ENCODE results near the gene CTIF. TPM values are rescaled to one million over a fixed set of nuclear protein-coding genes. Genes with fewer than 3 reads are reported as not detected.
A peak's percentile ranks its signal among the peaks of the same experiment; 100 is the strongest.

The CTIF gene
- total and polyA plus RNA-seq, 5 donors: 41.0 to 78.2 (median 48.5) TPM

GRCh38 chr18:48723837-48724236, 185.0 kb downstream of the CTIF start:
- peaks cover 10% of the 10 kb centered on the region for H3K4me1 ChIP-seq (ENCODE audit: control insufficient read depth, insufficient read depth, low read length)
- intact Hi-C loops (cut with DNase I): no loop called here
- WGBS: 94% methylated on average over 2 of the region's 2 CpGs
- no peak overlapping the region for H3K27ac ChIP-seq (ENCODE audit: low read length)
- no peak for ATAC-seq
- H3K9me3 ChIP-seq (ENCODE audit: control insufficient read depth, low read length): no peaks in the 10 kb centered on the region
- no peak for DNase-seq
- H3K4me3 ChIP-seq (ENCODE audit: low read length): no peak overlapping the region
- no peaks in the 10 kb centered on the region for H3K27me3 ChIP-seq (ENCODE audit: control insufficient read depth, insufficient read depth)

DNA sequence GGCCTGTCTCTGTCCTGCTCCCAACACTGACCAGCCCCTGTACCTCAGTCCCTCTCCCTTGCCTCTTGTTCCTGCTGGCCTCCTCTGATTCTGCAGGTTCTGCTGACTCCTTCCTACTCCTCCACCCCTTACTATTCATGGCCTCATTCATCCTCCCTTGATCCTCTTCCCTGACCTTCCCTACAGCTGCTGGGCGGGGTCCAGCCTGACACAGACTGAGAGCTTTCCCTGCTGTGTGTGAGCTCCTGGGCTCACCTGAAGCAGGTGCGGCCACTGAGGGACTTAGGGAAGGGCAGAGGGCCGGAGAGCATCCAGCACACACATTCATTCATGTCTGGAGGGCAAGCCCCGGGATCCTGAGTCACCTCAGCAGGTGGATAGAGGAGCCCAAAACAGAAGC, 185.6 kb downstream of the CTIF start:
- H3K4me1 ChIP-seq (ENCODE audit: control insufficient read depth, insufficient read depth, low read length): peaks cover 10% of the 10 kb centered on the region
- DNase-seq (peak in 2 of 3 donors; percentile 12 to 31), ATAC-seq (no peak)
- H3K9me3 ChIP-seq (ENCODE audit: control insufficient read depth, low read length): no peaks in the 10 kb centered on the region
- H3K27me3 ChIP-seq (ENCODE audit: control insufficient read depth, insufficient read depth): no peaks in the 10 kb centered on the region
- H3K4me3 ChIP-seq (ENCODE audit: low read length): no peak overlapping the region
- WGBS: 95% methylated on average over 4 of the region's 4 CpGs
- intact Hi-C loops (cut with DNase I): no loop called here
- no peak overlapping the region for H3K27ac ChIP-seq (ENCODE audit: low read length)

DNA sequence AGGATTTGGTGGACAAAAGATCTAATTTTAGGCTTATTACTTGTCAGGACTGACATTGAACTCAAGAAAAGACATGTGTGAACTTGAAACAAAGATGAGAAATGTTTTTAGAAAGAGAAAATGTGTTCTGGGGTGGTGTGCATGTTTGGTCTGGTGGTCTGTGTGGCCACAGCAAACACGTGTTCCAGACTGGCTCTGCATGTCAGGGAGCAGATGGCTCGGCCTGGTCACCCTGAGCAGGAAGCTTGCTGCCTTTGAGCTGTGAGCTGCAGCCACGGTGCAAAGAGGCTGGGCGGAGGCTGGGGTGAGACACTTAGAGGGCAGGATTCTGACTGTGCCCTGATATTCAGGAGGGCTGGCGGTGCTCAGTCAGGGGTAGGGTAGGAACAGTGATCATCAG, 186.1 kb downstream of the CTIF start:
- WGBS: 81% methylated on average over 5 of the region's 5 CpGs
- no peaks in the 10 kb centered on the region for H3K27me3 ChIP-seq (ENCODE audit: control insufficient read depth, insufficient read depth)
- peak in 1 of 3 donors; percentile 33 for DNase-seq
- H3K27ac ChIP-seq (ENCODE audit: low read length): no peak overlapping the region
- intact Hi-C loops (cut with DNase I): no loop called here
- no peak for ATAC-seq
- H3K4me3 ChIP-seq (ENCODE audit: low read length): no peak overlapping the region
- H3K9me3 ChIP-seq (ENCODE audit: control insufficient read depth, low read length): no peaks in the 10 kb centered on the region
- H3K4me1 ChIP-seq (ENCODE audit: control insufficient read depth, insufficient read depth, low read length): peaks cover 10% of the 10 kb centered on the region

GRCh38 chr18:48725562-48725961, 186.7 kb downstream of the CTIF start:
- no peak for ATAC-seq
- no peaks in the 10 kb centered on the region for H3K9me3 ChIP-seq (ENCODE audit: control insufficient read depth, low read length)
- intact Hi-C loops (cut with DNase I): no loop called here
- no peak for DNase-seq
- H3K4me1 ChIP-seq (ENCODE audit: control insufficient read depth, insufficient read depth, low read length): peaks cover 5% of the 10 kb centered on the region
- no peak overlapping the region for H3K27ac ChIP-seq (ENCODE audit: low read length)
- no peak overlapping the region for H3K4me3 ChIP-seq (ENCODE audit: low read length)
- H3K27me3 ChIP-seq (ENCODE audit: control insufficient read depth, insufficient read depth): no peaks in the 10 kb centered on the region
- WGBS: 85% methylated on average over 3 of the region's 3 CpGs

DNA sequence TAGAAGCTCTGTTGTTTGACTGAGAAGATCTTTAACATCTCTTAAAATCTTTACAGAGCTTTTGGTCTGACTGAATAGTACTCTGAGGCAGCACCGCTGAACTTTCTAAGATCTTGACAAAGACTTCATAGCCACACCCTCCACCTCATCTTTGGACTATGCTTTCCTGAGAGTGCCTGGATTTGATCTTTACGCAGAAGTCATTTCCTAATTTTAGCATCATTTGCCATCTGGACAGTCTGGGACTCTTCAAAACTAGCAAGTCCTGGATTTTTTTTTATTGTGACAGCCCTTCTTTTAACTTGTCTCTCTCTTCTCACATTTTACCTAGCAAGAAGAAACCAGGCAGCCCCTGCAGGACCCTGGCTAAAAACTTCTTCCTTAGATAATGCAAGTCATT, 188.8 kb downstream of the CTIF start:
- no peaks in the 10 kb centered on the region for H3K9me3 ChIP-seq (ENCODE audit: control insufficient read depth, low read length)
- peaks cover 2% of the 10 kb centered on the region for H3K4me1 ChIP-seq (ENCODE audit: control insufficient read depth, insufficient read depth, low read length)
- ATAC-seq (no peak), DNase-seq (no peak)
- intact Hi-C loops (cut with DNase I): no loop called here
- H3K4me3 ChIP-seq (ENCODE audit: low read length): no peak overlapping the region
- WGBS: 58% methylated on average over 2 of the region's 2 CpGs
- H3K27ac ChIP-seq (ENCODE audit: low read length): no peak overlapping the region
- H3K27me3 ChIP-seq (ENCODE audit: control insufficient read depth, insufficient read depth): no peaks in the 10 kb centered on the region

- no peak overlapping the region for H3K4me3 ChIP-seq (ENCODE audit: low read length)
- DNase-seq: peak in 2 of 3 donors; percentile 45 to 57
- intact Hi-C loops (cut with DNase I): no loop called here
- no peaks in the 10 kb centered on the region for H3K27me3 ChIP-seq (ENCODE audit: control insufficient read depth, insufficient read depth)
- peak; percentile 19 to 57 for ATAC-seq
- H3K4me1 ChIP-seq (ENCODE audit: control insufficient read depth, insufficient read depth, low read length): peaks cover 8% of the 10 kb centered on the region
- no peak overlapping the region for H3K27ac ChIP-seq (ENCODE audit: low read length)
- WGBS: 47% methylated on average over 6 of the region's 6 CpGs
- no peaks in the 10 kb centered on the region for H3K9me3 ChIP-seq (ENCODE audit: control insufficient read depth, low read length)
These were observed 189.5 kb downstream of the CTIF start for GRCh38 chr18:48728204-48728833.

DNA sequence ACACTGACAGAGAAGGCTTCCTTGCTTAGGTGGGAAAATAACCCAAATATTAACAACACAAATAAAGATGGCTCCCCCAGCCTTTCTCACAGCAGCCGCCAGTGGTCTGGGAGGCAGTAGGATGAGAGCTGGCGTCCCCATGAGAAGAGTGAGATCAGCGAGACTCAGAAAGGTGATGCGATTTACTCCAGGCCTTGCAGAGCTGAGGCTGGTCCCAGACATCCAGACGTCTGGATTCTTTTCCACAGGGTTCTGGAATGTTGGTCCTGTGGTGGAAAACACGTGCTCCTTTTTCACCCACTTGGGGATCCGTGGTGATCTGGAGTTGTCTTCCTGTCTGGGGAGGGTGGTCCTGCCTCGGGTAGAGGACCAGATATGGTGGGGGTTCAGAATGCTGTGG, 190.6 kb downstream of the CTIF start:
- DNase-seq: no peak
- Histone ChIP-seq H3K4me3 (ENCODE audit: low read length) (no peak overlapping the region), H3K27ac (ENCODE audit: low read length) (no peak overlapping the region), H3K9me3 (ENCODE audit: control insufficient read depth, low read length) (no peaks in the 10 kb centered on the region), H3K4me1 (ENCODE audit: control insufficient read depth, insufficient read depth, low read length) (peaks cover 16% of the 10 kb centered on the region), H3K27me3 (ENCODE audit: control insufficient read depth, insufficient read depth) (no peaks in the 10 kb centered on the region)
- 81% methylated on average over 8 of the region's 8 CpGs for WGBS
- intact Hi-C loops (cut with DNase I): no loop called here
- no peak for ATAC-seq

GRCh38 chr18:48730010-48730409, 191.2 kb downstream of the CTIF start:
- peaks cover 21% of the 10 kb centered on the region for H3K4me1 ChIP-seq (ENCODE audit: control insufficient read depth, insufficient read depth, low read length)
- H3K27ac ChIP-seq (ENCODE audit: low read length): no peak overlapping the region

DNA sequence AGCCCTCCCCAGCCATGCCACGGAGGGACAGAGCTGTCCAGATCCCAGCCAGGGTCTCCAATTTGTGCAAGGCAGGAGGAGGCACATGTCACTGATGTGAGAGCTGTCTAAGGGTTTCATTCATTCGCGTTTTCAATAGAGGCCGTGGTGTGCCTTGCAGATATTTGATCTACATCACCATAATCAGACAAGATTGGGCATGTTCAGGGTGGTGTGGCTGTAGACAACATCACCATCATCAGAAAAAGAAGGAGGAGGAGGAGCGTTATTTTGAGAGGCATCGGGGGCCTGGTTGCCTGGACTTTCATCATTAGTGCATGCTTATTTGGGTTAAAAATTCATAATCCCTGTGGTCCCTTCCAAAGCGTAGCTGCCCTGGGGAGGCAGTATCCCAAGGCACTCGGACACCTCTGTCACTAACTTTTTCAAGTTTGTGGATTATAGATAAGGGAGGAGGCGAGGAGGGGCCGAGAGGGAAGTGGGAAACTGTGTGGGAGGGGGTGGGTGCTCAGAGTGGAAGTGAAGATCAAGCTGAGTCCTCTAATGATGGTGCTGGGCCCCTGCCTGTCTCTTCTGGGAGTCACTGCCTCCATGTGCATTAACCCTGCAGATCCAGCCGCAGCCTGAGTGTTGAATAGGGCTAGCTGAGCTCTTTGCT, 194.1 kb downstream of the CTIF start:
- WGBS: 72% methylated on average over 11 of the region's 11 CpGs
- Histone ChIP-seq H3K9me3 (ENCODE audit: control insufficient read depth, low read length) (no peaks in the 10 kb centered on the region), H3K27me3 (ENCODE audit: control insufficient read depth, insufficient read depth) (no peaks in the 10 kb centered on the region), H3K4me1 (ENCODE audit: control insufficient read depth, insufficient read depth, low read length) (peaks cover 24% of the 10 kb centered on the region), H3K27ac (ENCODE audit: low read length) (no peak overlapping the region), H3K4me3 (ENCODE audit: low read length) (no peak overlapping the region)
- intact Hi-C loops (cut with DNase I): no loop called here
- no peak for ATAC-seq
- DNase-seq: peak in 1 of 3 donors; percentile 36

More at GRCh38 chr18:48730010-48730409, 191.2 kb downstream of the CTIF start:
- intact Hi-C loops (cut with DNase I): no loop called here
- Histone ChIP-seq H3K27me3 (ENCODE audit: control insufficient read depth, insufficient read depth) (no peaks in the 10 kb centered on the region), H3K9me3 (ENCODE audit: control insufficient read depth, low read length) (no peaks in the 10 kb centered on the region), H3K4me3 (ENCODE audit: low read length) (no peak overlapping the region)
- no peak for ATAC-seq
- no peak for DNase-seq
- WGBS: 86% methylated on average over 12 of the region's 12 CpGs

GRCh38 chr18:48733643-48734253, 194.9 kb downstream of the CTIF start:
- ATAC-seq: peak; percentile 66 to 78
- Histone ChIP-seq H3K27me3 (ENCODE audit: control insufficient read depth, insufficient read depth) (no peaks in the 10 kb centered on the region), H3K9me3 (ENCODE audit: control insufficient read depth, low read length) (no peaks in the 10 kb centered on the region), H3K4me3 (ENCODE audit: low read length) (no peak overlapping the region), H3K27ac (ENCODE audit: low read length) (peak overlapping the region; percentile 61), H3K4me1 (ENCODE audit: control insufficient read depth, insufficient read depth, low read length) (peaks cover 22% of the 10 kb centered on the region)
- 33% methylated on average over 10 of the region's 10 CpGs for WGBS
- DNase-seq: peak in 2 of 3 donors; percentile 34 to 82
- intact Hi-C loops (cut with DNase I): no loop called here

DNA sequence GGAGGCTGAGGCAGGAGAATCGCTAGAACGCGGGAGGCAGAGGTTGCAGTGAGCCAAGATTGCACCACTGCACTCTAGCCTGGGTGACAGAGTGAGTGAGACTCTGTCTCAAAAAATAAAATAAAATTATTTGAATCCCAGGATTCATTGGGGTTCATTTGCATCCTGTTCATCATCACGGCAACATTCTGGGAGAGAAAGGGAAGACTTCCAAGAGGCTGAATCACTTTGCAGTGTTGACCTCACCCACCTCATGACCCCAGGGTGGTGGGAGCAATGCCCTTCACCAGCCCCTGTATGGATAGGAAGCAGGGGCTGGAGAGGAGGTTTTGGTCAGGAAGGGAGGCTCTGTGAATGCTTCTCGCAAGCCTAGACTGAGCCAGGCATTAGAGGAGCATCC, 195.6 kb downstream of the CTIF start:
- H3K27ac ChIP-seq (ENCODE audit: low read length): no peak overlapping the region
- no peak overlapping the region for H3K4me3 ChIP-seq (ENCODE audit: low read length)
- WGBS: 91% methylated on average over 5 of the region's 5 CpGs
- intact Hi-C loops (cut with DNase I): no loop called here
- H3K4me1 ChIP-seq (ENCODE audit: control insufficient read depth, insufficient read depth, low read length): peaks cover 22% of the 10 kb centered on the region
- no peaks in the 10 kb centered on the region for H3K27me3 ChIP-seq (ENCODE audit: control insufficient read depth, insufficient read depth)
- no peaks in the 10 kb centered on the region for H3K9me3 ChIP-seq (ENCODE audit: control insufficient read depth, low read length)
- DNase-seq: peak in 1 of 3 donors; percentile 26
- ATAC-seq: no peak
